ENCODE data around the gene TRANK1. TPM values are rescaled to one million over a fixed set of nuclear protein-coding genes. Genes with fewer than 3 reads are reported as not detected.

TRANK1 gene
- total RNA-seq, 4 donors from 2014 or later = 7.3 to 9.6 (median 8.2) TPM

GRCh38 chr3:36814066-36814717, 130.7 kb downstream of the TRANK1 start:
- no peak for TF ChIP-seq POLR2A (IDR thresholded peaks at IDR 0.05; ENCODE audit: low read depth)
- no peak for TF ChIP-seq EP300 (IDR thresholded peaks at IDR 0.05)
- TF ChIP-seq POLR2AphosphoS5 (IDR thresholded peaks at IDR 0.05) = no peak
- TF ChIP-seq, protein P1, sequence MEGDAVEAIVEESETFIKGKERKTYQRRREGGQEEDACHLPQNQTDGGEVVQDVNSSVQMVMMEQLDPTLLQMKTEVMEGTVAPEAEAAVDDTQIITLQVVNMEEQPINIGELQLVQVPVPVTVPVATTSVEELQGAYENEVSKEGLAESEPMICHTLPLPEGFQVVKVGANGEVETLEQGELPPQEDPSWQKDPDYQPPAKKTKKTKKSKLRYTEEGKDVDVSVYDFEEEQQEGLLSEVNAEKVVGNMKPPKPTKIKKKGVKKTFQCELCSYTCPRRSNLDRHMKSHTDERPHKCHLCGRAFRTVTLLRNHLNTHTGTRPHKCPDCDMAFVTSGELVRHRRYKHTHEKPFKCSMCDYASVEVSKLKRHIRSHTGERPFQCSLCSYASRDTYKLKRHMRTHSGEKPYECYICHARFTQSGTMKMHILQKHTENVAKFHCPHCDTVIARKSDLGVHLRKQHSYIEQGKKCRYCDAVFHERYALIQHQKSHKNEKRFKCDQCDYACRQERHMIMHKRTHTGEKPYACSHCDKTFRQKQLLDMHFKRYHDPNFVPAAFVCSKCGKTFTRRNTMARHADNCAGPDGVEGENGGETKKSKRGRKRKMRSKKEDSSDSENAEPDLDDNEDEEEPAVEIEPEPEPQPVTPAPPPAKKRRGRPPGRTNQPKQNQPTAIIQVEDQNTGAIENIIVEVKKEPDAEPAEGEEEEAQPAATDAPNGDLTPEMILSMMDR (IDR thresholded peaks at IDR 0.05) = no peak
- H3K9me3 ChIP-seq = no peaks in the 10 kb centered on the region
- H3K27ac ChIP-seq (replicated peaks in 1 of 4) = no peak overlapping the region
- no peak overlapping the region for H3K4me3 ChIP-seq
- no peak for DNase-seq (ENCODE audit: extremely low spot score)
- H3K4me1 ChIP-seq = peaks cover 0 to 4% (median 0%) of the 10 kb centered on the region in 4 donors
- H3K36me3 ChIP-seq = no peaks in the 10 kb centered on the region
- intact Hi-C loops (cut with DNase I) = no loop called here
- H3K27me3 ChIP-seq = no peaks in the 10 kb centered on the region
- 66% methylated on average over 7 of the region's 7 CpGs for WGBS

DNA sequence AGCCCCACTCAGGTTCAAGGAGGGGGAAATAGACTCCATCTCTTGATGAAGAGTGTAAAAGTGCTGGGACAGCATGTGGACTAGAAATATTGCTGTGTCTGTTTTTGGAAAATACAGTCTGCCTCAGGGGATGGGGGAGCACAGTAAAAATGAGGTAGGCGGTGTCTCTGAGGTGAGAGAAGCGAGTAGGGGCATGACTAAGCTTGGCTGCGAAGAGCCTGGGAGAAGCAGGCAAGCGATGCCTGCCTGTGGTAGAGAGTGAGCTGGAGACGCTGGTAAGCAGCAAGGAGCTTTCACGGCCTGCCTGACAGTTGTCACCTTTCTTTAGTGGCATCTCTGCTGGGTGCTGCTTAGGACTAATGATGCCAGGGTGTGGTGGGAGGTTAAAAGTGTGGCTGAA, 131.5 kb downstream of the TRANK1 start:
- H3K27me3 ChIP-seq = no peaks in the 10 kb centered on the region
- peaks cover 0 to 4% (median 0%) of the 10 kb centered on the region in 4 donors for H3K4me1 ChIP-seq
- no peaks in the 10 kb centered on the region for H3K36me3 ChIP-seq
- DNase-seq (ENCODE audit: extremely low spot score) = no peak
- H3K4me3 ChIP-seq = no peak overlapping the region
- TF ChIP-seq, protein P1 (IDR thresholded peaks at IDR 0.05) = no peak
- H3K27ac ChIP-seq (replicated peaks in 1 of 4) = no peak overlapping the region
- H3K9me3 ChIP-seq = no peaks in the 10 kb centered on the region
- intact Hi-C loops (cut with DNase I) = no loop called here
- WGBS = 89% methylated on average over 6 of the region's 6 CpGs

GRCh38 chr3:36812240-36812639, 132.6 kb downstream of the TRANK1 start:
- no peaks in the 10 kb centered on the region for H3K27me3 ChIP-seq
- DNase-seq (ENCODE audit: extremely low spot score) = no peak
- no peaks in the 10 kb centered on the region for H3K36me3 ChIP-seq
- TF ChIP-seq, protein P1 (IDR thresholded peaks at IDR 0.05) = no peak
- TF ChIP-seq POLR2A (IDR thresholded peaks at IDR 0.05; ENCODE audit: low read depth) (no peak), POLR2AphosphoS5 (IDR thresholded peaks at IDR 0.05) (no peak)
- H3K27ac ChIP-seq (replicated peaks in 1 of 4) = no peak overlapping the region
- H3K4me1 ChIP-seq = peaks cover 0 to 4% (median 0%) of the 10 kb centered on the region in 4 donors
- no peak overlapping the region for H3K4me3 ChIP-seq
- intact Hi-C loops (cut with DNase I) = no loop called here
- WGBS = 94% methylated on average over 1 of the region's 1 CpG
- H3K9me3 ChIP-seq = no peaks in the 10 kb centered on the region

- Histone ChIP-seq H3K4me3 (no peak overlapping the region), H3K4me1 (peaks cover 0 to 4% (median 0%) of the 10 kb centered on the region in 4 donors), H3K27ac (replicated peaks in 1 of 4) (no peak overlapping the region), H3K27me3 (no peaks in the 10 kb centered on the region), H3K36me3 (no peaks in the 10 kb centered on the region), H3K9me3 (peaks cover 0 to 2% (median under 1%) of the 10 kb centered on the region in 4 donors)
- WGBS = 96% methylated on average over 2 of the region's 2 CpGs
- TF ChIP-seq, protein P1 (IDR thresholded peaks at IDR 0.05) = no peak
- TF ChIP-seq POLR2A (IDR thresholded peaks at IDR 0.05; ENCODE audit: low read depth) (no peak), EP300 (IDR thresholded peaks at IDR 0.05) (no peak), POLR2AphosphoS5 (IDR thresholded peaks at IDR 0.05) (no peak)
- intact Hi-C loops (cut with DNase I) = no loop called here
- DNase-seq (ENCODE audit: extremely low spot score) = no peak
Measured at GRCh38 chr3:36811768-36812167, 133.1 kb downstream of the TRANK1 start.

Data from esophagus muscularis mucosa (tissue), 4 donors.